GM18909 (cell line): ENCODE data around the gene PROX2.

Source experiments
- ATAC-seq: cut with Tn5 transposase; IDR thresholded peaks from one replicate; pipeline ENCODE4 v1.9.1; 2021; ENCODE audit warnings: mild to moderate bottlenecking; ENCODE audit not compliant: unreplicated experiment, poor library complexity

PROX2 gene

DNA sequence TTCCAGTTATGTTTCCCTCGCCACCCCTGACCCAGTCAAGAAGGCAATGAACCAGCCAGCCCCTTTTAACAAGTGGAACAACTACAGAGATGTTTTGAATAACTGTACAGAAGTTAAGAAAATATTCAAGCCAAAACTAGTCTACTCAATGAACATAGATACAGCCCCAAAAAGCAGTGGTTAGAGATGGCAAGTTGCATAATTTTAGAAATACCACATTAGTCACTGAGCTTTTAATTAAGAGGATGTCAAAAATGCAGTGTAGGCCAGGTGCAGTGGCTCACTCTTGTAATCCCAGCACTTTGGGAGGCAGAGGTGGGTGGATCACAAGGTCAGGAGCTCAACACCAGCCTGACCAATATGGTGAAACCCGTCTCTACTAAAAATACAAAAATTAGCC, 27.2 kb downstream of the PROX2 start:
- ATAC-seq: no peak

GRCh38 chr14:74846968-74847665, 28.8 kb downstream of the PROX2 start:
- no peak for ATAC-seq

- no peak for ATAC-seq
Measured at GRCh38 chr14:74846168-74846567, 29.8 kb downstream of the PROX2 start.

DNA sequence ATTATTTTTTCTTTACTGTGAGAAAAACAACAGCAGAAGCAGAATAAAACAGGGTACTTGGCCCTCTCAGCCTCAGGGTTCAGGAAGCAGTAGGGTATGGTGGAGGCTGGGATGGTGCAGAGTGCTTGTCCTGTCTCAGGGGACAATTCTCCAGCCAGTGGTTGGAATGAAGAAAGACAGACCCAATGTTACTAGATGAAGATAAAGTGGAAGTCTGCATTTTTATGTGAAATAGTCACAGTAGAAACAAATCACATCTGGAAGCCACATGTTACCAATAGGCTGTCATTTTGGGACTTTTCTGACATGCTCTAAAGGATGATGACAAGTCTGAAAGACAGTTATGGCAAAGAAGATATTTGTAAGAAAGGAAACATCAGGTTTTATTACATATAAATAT, 32.3 kb downstream of the PROX2 start:
- ATAC-seq: no peak

GRCh38 chr14:74841230-74842207, 34.4 kb downstream of the PROX2 start:
- peak; percentile 71 for ATAC-seq

- peak; percentile 60 for ATAC-seq
Measured at GRCh38 chr14:74840603-74841030, 35.3 kb downstream of the PROX2 start.

DNA sequence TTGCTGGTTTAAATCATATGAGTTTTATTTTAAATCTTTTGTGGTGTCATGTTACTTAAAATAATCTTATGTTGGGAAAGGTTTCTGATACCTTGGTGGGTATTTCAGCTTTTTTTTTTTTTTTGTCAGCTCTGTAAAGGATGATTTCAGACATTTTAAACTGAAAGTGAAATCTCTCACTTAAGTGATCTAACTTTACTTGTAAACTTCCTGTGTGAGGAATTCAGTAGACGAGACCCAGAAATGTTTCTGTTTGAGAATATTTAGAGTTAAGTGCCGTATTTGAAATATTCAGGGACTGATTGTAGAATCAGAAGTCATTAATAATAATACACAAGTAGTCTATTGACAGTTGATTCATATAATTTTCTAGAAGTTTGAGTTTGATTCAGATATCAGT, 37.8 kb downstream of the PROX2 start:
- ATAC-seq: no peak

- no peak for ATAC-seq
Measured at GRCh38 chr14:74836251-74836960, 39.5 kb downstream of the PROX2 start.

DNA sequence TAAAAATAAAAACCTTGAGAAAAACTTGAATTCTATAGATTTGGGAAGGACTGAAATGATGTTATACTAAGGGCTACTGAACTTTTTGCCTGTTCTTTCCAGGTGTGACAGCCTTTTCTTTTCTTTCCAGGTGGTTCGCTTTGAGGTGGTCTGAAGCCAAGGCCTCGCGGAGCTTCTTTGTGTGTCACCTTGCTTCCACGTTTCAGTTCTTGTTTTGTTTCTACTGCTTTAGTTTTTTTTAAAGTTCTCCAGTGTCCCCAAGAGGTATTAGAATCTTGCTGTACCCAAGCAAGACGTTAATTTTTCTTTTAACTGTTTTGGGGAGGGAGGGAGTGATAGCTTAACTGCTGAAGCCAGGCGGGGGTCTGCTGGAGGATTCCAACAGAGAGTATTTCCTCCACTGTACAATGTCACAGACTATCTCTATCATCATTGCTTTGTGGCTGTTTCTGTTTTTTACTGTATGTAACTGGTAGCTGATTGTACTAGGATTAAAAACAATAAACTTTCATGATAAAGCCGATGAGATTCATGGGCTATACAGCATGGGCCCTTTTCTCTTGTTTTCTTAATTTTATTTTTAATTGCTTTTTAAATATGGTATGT, 40.2 kb downstream of the PROX2 start:
- ATAC-seq: no peak

GRCh38 chr14:74834692-74835392, 41.1 kb downstream of the PROX2 start:
- ATAC-seq: no peak

GRCh38 chr14:74832849-74833248, 43.1 kb downstream of the PROX2 start:
- no peak for ATAC-seq

- ATAC-seq: no peak
Measured at GRCh38 chr14:74829251-74829650, 46.7 kb downstream of the PROX2 start.

GRCh38 chr14:74826574-74826973, 49.4 kb downstream of the PROX2 start:
- no peak for ATAC-seq
